HuH-7 (cell line): ENCODE data around the gene MAPK7.

Source experiments
- DNase-seq: peaks from one replicate; pipeline ENCODE4 v3.0.0; 2011; ENCODE audit warnings: low spot score

The MAPK7 gene

GRCh38 chr17:19378416-19379360 lies at the start of gene MAPK7:
MAPK7 (plus strand) TSS chr17:19378498; CDS start chr17:19378901, 403 bp downstream.
- no peak for DNase-seq

DNA sequence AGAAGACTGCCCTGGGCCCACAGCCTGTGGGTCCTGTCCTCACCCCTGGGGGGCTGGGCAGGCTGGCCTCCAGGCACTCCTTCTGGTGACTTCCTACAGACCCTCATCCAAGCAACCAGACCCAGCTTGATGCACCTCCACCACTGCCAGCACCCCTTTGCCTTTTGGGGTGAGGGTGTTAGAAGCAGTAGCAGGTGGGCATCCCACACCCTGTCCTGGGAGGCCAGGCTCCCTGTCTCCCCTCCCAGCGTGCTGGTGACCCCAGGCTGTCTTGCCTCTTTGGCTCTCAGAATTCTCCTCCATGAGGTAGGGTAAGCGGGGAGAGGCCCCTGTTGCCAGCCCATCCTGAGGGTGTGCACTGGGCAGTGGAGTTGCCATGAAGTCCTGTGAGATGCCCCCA lies 49.2 kb upstream of the MAPK7 start:
- no peak for DNase-seq

DNA sequence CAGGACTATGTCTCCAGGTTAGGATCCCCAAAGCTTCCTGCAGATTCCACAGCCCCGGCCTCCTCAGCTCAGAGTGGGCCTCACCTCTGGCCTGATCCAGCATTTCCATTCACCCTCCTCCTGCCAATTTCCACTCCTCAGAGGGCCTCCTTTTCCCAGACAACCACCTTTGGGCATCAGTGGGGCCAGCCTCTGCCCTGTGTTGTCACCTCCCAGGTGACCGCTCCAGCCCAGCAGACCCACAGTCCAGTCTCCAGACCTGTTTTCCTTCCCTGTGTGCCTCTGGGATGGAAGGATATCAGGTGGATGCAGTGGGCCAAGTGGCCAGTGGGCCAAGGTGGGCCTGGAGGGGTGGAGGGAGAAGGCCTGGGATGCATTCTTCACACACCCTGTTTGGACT lies 48.5 kb upstream of the MAPK7 start:
- no peak for DNase-seq

DNA sequence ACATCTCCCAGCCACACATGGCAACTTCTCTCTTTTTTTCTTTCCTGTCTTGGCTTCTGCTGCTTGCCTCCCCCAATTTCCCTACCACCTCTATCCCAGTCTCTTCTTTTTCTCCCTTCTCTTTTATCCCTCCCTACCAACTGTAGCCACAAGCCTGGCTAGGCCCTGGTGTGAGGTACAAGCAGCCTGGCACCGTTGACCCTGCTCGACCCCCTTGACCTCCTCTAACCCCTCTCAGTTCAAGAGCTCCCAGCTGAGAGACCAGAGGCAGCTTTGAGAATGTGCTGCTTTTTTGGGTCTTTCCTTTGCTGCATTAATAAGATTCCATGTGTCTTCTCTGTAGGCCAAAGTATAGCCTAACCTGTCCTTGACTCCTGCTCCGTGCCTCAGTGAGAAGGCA lies 48.0 kb upstream of the MAPK7 start:
- DNase-seq = no peak

DNA sequence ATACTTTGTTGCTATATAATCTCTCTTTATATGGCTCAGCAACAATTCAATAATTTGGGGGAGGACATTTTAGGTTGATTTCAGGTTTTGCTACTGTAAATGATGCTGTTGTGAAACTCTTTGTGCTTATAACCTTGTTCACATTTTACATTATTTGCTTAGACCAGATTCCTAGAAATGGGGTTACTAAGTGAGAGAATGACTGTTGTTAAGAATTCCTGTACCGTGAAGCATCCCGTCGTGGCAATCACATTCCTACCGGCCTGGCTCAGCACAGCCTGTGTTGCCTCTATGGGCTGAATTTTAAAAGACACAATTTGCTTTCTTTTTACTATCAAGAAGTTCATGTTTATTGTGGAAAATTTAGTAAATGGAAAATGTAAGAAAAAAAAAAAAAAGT lies 47.2 kb upstream of the MAPK7 start:
- no peak for DNase-seq

DNA sequence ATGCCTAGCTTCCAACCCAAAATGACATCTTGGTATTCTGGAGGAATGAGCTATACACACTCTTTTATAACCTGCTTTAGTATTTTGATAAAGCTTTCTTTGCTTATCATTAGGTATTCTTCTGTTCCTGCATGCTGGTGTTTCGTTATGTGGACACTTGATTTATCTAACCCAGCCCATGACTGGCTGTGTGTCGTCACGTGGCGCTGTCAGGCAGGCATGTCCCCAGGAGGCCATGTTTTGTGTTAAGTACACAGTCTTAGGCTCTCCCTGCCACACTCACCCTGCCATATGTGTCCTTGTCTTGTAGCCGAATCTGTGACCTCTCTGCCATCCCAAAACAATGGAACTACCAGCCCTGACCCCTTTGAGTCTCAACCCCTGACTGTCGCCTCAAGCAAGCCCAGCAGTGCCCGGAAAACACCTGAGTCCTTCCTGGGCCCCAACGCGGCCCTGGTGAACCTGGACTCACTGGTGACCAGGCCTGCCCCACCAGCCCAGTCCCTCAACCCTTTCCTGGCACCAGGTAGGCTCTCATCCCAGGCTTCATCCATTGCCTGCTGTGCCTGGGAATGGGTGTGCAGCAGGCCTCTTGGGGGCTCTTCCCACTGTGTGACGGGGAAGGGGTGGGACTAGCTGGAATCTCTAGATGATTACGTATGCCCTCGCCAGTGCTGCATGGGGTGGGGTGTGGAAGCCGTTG lies 46.6 kb upstream of the MAPK7 start:
- no peak for DNase-seq

DNA sequence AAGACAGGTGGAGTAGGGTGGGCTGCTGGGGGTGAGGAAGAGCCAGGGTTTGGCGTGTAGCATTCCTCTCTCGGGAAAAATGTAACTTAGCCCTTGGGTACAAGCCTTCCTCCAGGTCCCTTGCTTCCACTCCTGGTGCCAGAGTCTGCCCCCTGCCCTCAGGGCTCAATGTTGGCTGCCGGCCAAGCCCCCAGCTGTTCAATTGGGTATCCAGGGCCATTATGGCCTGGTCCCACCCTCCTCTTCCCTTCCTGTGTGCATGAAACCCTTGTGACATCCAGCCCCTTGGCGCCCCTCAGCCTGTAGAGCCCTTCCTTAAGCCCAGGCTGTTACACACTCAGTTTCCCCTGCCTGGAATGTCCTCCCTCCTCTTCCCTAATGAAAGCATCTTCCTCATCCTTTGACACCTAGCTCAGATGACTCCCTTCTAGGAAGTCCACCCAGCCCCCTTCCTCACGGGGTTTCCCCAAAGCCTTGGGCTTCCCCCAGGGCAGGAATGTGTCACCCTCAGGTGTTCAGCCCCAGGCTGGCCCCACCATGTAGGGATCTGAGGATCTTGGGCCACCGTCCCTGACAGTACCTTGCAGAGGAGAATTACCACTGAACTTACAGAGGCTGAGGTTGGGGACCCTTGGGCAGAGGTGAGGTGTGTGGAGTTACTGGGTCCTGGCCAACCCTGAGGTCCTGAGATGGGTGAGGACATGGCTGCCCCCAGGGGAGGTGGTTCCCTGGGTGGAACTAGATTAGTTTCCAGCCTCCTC lies 45.7 kb upstream of the MAPK7 start:
- no peak for DNase-seq

DNA sequence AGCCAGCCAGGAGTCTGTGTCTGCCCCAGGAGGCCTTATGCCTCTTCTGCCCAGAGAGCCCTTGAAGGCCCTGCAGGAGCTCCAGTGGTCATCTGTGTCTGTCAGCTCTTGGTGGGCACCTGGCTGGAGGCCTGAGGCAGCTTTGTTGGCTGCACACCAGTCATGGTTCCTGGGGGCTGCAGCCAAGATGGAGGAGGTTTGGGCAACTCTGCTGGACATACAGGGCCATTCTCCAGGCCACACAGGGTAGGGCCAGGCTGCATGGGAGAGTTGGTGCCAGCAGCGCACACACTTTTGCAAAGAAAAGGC lies 45.2 kb upstream of the MAPK7 start:
- no peak for DNase-seq

DNA sequence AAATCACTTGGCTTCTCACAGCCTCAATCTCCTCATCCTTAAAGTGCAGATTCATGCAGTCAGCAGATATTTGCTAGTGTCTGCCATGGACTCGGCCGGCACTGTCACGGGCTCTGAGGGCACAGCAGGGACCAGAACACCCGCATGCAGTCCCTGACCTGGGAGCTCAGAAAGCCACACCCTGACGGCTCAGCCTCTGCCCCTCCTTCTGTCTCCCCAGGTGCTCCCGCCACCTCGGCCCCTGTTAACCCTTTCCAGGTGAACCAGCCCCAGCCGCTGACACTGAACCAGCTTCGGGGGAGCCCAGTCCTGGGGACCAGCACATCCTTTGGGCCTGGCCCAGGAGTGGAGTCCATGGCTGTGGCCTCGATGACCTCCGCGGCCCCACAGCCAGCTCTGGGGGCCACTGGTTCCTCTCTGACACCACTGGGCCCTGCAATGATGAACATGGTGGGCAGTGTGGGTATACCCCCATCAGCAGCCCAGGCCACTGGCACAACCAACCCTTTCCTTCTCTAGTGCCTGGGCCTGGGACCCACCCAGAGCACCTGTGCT lies 44.5 kb upstream of the MAPK7 start:
- no peak for DNase-seq

DNA sequence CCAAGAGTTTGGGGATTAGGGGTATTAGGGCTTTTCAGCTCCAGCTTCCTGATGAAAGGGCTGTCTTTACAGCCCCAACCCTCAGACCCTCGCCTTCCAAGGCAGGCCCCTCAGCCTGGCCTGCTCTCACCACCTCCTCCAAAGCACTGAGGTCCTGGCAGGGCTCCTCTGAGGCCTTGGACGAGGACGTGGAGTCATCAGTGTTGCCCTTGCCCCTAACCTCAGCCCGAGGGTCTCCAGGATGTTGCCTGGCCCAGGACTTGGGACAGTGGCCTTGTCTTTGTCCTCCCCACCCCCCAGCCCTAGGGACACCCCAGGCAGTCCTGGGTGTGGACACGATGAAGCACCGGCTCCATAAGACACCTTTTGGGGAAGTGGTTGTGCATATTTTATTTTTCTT lies 44.0 kb upstream of the MAPK7 start:
- no peak for DNase-seq

DNA sequence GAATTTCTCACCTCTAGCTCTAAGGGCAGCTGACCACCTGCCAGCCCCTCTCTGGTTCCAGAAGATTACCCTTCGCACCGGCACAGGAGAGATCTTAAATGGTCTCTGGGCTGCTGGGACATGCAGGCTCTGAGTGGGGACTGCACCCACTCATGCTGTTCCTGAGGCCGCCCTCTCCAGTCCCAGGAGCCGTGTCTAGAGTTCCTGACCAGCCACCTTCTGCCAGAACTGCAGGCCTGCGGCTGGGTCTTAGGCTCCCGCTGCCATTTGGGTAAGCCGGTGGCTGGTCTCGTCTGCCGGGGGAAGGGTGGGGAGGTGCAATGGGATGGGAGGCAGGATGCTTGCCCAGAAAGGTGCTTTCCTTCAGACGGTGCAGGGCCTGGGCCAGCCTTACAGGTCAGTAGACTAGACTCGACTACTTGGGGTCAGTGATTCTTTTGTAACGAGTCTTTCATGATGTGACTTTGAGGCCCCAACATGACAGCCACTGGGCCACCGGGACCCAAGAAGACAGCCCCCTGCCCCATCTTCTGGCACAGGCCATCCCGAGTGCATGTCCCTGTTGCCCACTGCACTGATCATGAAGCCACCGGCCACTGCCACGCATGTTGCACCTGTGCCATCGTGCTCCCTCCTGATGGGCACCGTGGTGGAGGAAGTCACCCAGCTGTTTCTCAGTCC lies 42.2 kb upstream of the MAPK7 start:
- no peak for DNase-seq

DNA sequence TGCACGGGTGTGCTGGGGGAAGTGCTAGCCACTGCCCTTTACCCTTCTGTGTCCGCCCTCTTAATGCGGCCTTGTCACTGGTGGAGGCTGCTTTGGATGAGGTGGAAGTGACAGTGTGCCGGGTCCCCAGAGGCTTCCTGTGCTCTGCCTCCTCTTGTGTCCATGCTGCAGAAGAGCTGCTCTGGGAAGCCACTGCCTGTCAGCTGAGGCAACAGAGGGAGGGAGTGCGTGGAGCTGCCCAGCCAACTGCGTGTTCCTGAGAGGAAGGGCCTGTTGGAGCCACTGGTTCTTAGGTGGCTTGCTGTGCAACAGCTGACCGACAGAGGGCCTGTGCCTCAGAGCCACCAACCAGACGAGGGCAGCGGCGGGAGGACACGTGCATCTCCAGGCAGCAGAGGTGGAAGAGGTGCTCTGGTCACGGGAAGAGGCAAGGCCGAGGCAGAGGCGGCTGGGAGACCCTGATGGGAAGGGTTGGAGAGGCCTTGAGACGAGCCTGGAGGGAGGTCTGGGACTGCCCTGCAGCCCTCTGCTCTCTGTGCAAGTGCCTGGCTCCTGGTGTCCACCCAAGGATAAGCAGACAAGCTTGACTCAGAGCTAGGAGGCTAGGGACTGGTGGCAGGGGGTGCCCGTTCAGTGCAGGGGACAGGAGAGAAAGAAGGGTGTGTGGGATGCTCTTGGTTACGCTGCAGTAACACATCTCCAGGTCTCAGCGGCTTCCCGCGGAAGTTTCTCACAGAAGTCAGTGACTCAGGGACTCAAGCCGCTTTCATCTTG lies 41.2 kb upstream of the MAPK7 start:
- DNase-seq = peak; percentile 65

DNA sequence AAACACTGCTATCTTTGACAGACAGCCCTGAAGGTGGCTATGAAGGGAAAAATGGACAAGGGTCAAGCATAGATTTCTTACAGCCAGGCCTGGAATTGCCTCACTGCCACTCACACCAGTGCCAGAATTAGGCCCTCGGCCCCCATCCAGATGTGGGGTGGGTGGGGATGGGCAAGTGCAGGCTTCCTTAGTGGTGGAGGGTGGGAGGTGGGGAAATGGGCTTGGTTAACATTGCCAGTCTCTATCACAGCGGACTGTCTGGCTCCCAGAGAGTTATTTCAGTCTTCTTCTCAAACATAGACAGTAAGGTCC lies 40.6 kb upstream of the MAPK7 start:
- DNase-seq = no peak

DNA sequence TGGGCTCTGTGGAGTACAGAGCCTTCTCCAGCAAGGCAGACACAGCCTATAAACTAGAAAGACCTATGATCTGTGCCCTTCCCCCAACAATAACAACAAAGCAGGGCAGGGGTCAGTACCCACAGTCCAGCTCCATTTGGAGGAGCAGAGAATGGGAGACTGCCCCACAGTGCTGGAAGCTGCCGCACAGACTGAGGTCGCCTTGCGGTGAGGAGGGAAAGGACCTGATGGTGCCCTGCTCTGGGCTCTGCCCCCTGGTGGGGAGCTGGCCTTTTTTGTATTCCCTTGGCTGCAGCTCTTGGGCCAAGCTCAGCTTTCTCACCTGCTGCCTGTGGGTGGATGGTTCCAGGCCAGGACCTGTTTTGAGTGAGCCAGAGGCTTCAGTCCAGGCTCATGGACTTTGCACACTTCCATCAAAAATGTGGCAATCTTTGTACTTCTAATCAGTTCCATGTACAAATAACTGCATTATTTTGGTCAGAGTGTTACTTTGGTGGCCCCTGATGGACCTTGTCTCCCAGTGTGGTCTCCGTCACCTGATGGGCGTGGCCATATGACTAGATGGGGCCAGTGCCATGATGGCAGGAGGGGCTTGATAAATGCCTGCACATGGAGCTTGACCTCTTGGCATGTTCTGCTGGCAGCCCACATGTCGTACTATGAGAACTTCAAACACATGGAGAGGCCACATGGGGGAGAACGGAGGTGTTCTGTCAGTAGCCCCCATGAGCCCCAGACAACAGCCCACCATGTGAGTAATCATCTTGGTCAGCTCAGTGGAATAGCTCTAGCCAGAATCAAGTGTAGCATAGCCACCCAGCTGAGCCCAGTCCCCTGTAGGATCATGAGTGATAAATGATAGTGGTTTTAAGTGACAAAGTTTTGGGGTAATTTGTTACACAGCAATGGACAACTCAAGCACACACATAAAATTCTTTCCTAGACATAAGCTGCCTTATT lies 40.0 kb upstream of the MAPK7 start:
- DNase-seq = peak; percentile 86

DNA sequence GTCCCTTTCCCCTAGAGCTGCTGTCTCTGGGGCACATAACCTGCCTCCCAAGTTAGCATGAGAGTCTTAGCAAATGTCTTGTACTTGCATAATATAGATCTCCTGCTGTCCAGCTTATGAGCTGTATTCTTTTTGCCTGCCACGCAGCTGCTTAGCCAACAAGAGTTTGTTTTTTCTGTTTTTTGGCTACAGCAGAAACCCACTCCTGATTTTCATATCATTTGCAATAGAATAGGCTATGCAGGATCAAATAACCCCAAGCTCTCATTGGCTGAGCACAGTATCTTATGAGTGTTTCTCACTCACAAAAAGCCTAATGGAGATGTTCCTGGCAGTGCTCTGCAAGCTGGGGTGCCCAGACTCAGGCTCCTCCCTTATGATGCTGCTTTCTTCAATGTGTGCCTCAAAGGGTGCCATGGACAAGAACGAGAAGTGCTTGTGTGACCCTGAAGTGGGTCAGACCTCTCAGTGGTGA lies 38.9 kb upstream of the MAPK7 start:
- no peak for DNase-seq

- no peak for DNase-seq
These were observed 37.1 kb upstream of the MAPK7 start for GRCh38 chr17:19341211-19341631.

DNA sequence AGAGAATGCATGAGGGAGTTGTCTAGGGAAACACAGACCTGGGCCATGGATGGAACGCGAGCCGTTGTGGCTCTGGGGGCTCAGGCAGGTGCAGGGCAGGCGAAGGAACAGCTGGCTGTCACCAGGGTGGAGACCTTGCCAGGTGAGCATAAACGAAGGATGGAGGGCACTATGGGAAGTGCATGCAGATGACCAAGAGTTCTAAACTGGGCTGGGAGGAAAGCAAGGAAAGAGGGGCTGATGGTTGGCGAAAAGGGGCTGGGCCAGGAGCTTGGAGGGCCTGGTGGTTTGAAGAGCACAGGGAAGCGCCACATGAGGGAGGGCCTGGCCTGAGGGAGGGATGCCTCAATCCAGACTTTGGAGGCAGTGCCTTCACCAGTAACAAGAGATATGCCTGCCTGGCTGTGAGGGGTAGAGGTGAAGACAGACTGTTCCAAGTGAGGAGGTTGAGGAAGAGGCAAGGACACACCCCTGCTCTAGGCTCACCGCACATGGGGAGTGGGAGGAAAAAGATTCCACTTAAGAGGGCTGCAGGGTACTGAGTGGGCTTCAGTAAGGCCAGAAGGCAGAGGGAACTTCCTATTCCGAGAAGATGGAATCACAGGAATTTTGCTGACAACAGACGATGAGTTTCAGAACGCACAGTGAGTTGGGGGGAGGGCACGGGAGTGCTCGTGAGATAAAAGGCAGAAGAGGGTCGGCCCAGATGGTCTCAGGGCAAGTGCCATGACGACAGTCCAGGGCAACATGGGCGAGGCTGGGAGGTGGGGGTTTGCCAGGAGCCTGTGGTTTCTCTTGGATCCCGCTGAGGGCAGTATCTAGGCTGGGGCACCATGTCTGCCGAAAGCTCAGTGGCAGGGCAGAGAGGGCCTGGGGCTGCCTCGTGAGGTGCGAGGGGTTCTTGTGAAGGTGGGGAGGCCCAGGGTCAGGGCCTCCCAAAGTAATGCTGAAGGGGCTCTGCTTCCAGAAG lies 36.4 kb upstream of the MAPK7 start:
- DNase-seq = no peak

- DNase-seq = no peak
These were observed 35.6 kb upstream of the MAPK7 start for GRCh38 chr17:19342611-19343255.
